ACC112 (cell line): Measurements from ENCODE around the gene ACOT8.
"Not testable (repeated sequence)": the region's sequence is repeated elsewhere in the genome, so short reads cannot be mapped to it uniquely, and the experiment has no call there.

Experiments used
- H2AFZ ChIP-seq: fragments of 200-600 bp; sonication (generic); one replicate; pipeline ENCODE4 v1.6.0; 2017; ENCODE audit warnings: antibody characterized with exemption, low read length; ENCODE audit not compliant: unreplicated experiment
- H3K27ac ChIP-seq: fragments of 200-600 bp; sonication (generic); 2 replicates; pipeline ENCODE4 v1.5.1; 2014; ENCODE audit warnings: low read depth, mild to moderate bottlenecking, antibody characterized with exemption, low read length, moderate library complexity
- H3K27me3 ChIP-seq: fragments of 200-600 bp; sonication (generic); 2 replicates; pipeline ENCODE4 v1.6.1; 2014; ENCODE audit warnings: mild to moderate bottlenecking, antibody characterized with exemption, low read length, moderate library complexity, mixed read lengths; ENCODE audit not compliant: insufficient read depth
- H3K36me3 ChIP-seq: fragments of 200-600 bp; sonication (generic); 2 replicates; pipeline ENCODE4 v1.6.1; 2016; ENCODE audit warnings: mild to moderate bottlenecking, antibody characterized with exemption, low read length, moderate library complexity, mixed read lengths; ENCODE audit not compliant: insufficient read depth
- H3K4me1 ChIP-seq: fragments of 200-600 bp; sonication (generic); one replicate; pipeline ENCODE4 v1.6.1; 2016; ENCODE audit warnings: low read length, mixed read lengths; ENCODE audit not compliant: insufficient read depth, unreplicated experiment, control insufficient read depth
- H3K4me3 ChIP-seq: fragments of 200-600 bp; sonication (generic); 2 replicates; pipeline ENCODE4 v1.5.1; 2014; ENCODE audit warnings: mild to moderate bottlenecking, low read depth, low read length
- H3K79me2 ChIP-seq: fragments of 200-600 bp; sonication (generic); one replicate; pipeline ENCODE4 v1.6.0; 2016; ENCODE audit warnings: low read length; ENCODE audit not compliant: control insufficient read depth, unreplicated experiment, insufficient read depth

Gene ACOT8

GRCh38 chr20:45813006-45813340, 44.2 kb downstream of the ACOT8 start:
- Histone ChIP-seq H3K27me3 (no peaks in the 10 kb centered on the region), H2AFZ (peak overlapping the region; percentile 67), H3K4me3 (peak overlapping the region; percentile 88), H3K4me1 (peaks cover 22% of the 10 kb centered on the region), H3K79me2 (peaks cover 30% of the 10 kb centered on the region), H3K27ac (peak overlapping the region; percentile 61), H3K36me3 (peaks cover 24% of the 10 kb centered on the region)

- Histone ChIP-seq H3K36me3 (peaks cover 24% of the 10 kb centered on the region), H3K4me3 (peak within 1 kb of the TSS; percentile 88), H3K4me1 (peaks cover 16% of the 10 kb centered on the region), H2AFZ (peak within 1 kb of the TSS; percentile 67), H3K27me3 (no peaks in the 10 kb centered on the region), H3K27ac (peak within 1 kb of the TSS; percentile 61), H3K79me2 (peaks cover 30% of the 10 kb centered on the region)
Measured at GRCh38 chr20:45812157-45813005, 44.8 kb downstream of the ACOT8 start, which contains the start of gene UBE2C. TSS of gene UBE2C (plus strand) at chr20:45812644. CDS start at chr20:45812696, 52 bp downstream.

- Histone ChIP-seq H3K79me2 (peaks cover 25% of the 10 kb centered on the region), H3K27ac (no peak overlapping the region), H2AFZ (no peak overlapping the region), H3K36me3 (peaks cover 12% of the 10 kb centered on the region), H3K4me3 (no peak overlapping the region), H3K27me3 (no peaks in the 10 kb centered on the region), H3K4me1 (peaks cover 4% of the 10 kb centered on the region)
Measured at GRCh38 chr20:45810191-45810970, 46.8 kb downstream of the ACOT8 start.

- Histone ChIP-seq H3K4me3 (no peak overlapping the region), H2AFZ (no peak overlapping the region), H3K36me3 (peaks cover 12% of the 10 kb centered on the region), H3K27ac (no peak overlapping the region), H3K79me2 (no peaks in the 10 kb centered on the region), H3K4me1 (no peaks in the 10 kb centered on the region), H3K27me3 (no peaks in the 10 kb centered on the region)
Measured at GRCh38 chr20:45801851-45802250, 55.3 kb downstream of the ACOT8 start.

- H3K27me3 ChIP-seq: no peaks in the 10 kb centered on the region
- H3K27ac ChIP-seq: peak overlapping the region; percentile 8; the same call in 1 of the 2 replicates
- no peak overlapping the region for H3K4me3 ChIP-seq
- H3K4me1 ChIP-seq: no peaks in the 10 kb centered on the region
- H2AFZ ChIP-seq: no peak overlapping the region
- peaks cover 26% of the 10 kb centered on the region for H3K36me3 ChIP-seq
- H3K79me2 ChIP-seq: no peaks in the 10 kb centered on the region
Measured at GRCh38 chr20:45798935-45799642, 58.1 kb downstream of the ACOT8 start.

- not testable (repeated sequence) for H3K4me1 ChIP-seq, H2AFZ ChIP-seq, H3K4me3 ChIP-seq, H3K27me3 ChIP-seq, H3K79me2 ChIP-seq, H3K27ac ChIP-seq
- peaks cover 23% of the 10 kb centered on the region; the same call in 1 of the 2 replicates for H3K36me3 ChIP-seq
Measured at GRCh38 chr20:45797955-45798354, 59.2 kb downstream of the ACOT8 start.

- not testable (repeated sequence) for H3K4me1 ChIP-seq, H3K27ac ChIP-seq, H3K4me3 ChIP-seq, H2AFZ ChIP-seq, H3K27me3 ChIP-seq, H3K79me2 ChIP-seq
- peaks cover 23% of the 10 kb centered on the region; the same call in 1 of the 2 replicates for H3K36me3 ChIP-seq
Measured at GRCh38 chr20:45797510-45797909, 59.7 kb downstream of the ACOT8 start.

GRCh38 chr20:45796337-45797065, 60.7 kb downstream of the ACOT8 start:
- Histone ChIP-seq H3K27ac (no peak overlapping the region), H3K36me3 (peaks cover 23% of the 10 kb centered on the region; the same call in 1 of the 2 replicates), H2AFZ (no peak overlapping the region), H3K4me3 (no peak overlapping the region), H3K79me2 (peaks cover 12% of the 10 kb centered on the region), H3K4me1 (peaks cover 4% of the 10 kb centered on the region), H3K27me3 (no peaks in the 10 kb centered on the region)

- Histone ChIP-seq H3K36me3 (peaks cover 20% of the 10 kb centered on the region; the same call in 1 of the 2 replicates), H3K4me3 (peak overlapping the region; percentile 94), H3K27ac (peak overlapping the region; percentile 52), H3K27me3 (no peaks in the 10 kb centered on the region), H2AFZ (peak overlapping the region; percentile 94), H3K4me1 (peaks cover 4% of the 10 kb centered on the region), H3K79me2 (peaks cover 12% of the 10 kb centered on the region)
Measured at GRCh38 chr20:45792317-45793118, 64.7 kb downstream of the ACOT8 start.
